NCI-H2171 (cell line): ENCODE data around the gene IGSF23.
"Not testable (repeated sequence)": the region's sequence is repeated elsewhere in the genome, so short reads cannot be mapped to it uniquely, and the experiment has no call there.

Experiments used
- DNase-seq: peaks from one replicate; lab custom pipeline; 2025; lab: John Stamatoyannopoulos, UW

Gene IGSF23

DNA sequence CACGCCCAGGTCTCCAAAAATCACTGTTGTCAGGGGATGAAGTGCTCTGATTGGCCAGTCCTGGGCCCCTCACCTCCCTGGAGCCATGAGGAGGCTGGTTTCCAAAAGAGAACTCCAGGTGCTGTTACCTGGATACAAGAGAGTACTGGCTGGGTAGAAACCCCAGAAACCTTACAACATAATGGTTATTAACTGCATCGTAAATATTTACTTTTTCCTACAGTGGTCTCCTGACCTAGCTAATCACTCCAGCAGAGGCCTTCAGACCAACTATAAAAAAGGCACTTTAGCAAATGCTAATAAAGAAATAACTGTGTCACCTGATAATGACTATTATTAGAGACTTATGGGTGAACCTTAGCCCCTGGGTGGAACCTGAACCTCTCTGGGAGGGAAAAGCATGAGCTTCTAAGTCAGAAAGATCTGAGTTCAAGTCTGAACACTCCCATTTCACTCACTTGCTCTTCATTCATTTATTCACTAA is 1.5 kb upstream of the IGSF23 start:
- no peak for DNase-seq

DNA sequence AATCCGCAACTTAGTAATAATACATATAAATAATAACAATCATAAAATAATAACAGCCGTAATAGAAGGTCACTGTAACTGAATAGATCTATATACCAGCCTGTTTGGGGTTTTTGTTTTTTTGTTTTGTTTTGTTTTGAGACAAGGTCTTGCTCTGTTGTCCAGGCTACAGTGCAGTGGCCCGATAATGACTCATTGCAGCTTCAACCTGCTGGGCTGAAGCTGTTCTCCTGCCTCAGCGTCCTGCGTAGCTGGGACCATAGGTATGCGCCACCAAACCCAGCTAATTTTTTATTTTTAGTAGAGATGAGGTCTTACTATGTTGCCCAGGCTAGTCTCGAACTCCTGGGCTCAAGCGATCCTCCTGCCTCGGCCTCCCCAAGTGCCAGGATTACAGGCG is 950 bp downstream of the IGSF23 start:
- DNase-seq = no peak

DNA sequence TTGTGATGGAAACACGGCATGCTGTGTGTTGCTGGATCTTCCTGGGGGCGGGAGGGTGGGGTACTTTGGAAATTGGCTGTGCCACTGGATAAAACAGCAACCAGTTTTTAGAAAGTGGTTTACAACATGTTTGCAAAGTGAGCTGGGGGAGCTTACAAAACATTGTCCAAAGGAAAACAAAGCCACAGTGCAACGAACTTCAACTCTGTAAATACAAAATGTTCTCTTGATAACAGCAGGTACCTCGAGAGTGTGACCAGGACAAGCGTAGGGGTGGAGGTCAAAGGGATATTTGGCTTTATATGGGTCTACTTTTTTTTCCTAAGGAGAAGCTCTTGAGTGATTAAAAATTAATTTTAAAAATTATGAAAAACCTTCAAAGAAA is 2.5 kb downstream of the IGSF23 start:
- DNase-seq = no peak

DNA sequence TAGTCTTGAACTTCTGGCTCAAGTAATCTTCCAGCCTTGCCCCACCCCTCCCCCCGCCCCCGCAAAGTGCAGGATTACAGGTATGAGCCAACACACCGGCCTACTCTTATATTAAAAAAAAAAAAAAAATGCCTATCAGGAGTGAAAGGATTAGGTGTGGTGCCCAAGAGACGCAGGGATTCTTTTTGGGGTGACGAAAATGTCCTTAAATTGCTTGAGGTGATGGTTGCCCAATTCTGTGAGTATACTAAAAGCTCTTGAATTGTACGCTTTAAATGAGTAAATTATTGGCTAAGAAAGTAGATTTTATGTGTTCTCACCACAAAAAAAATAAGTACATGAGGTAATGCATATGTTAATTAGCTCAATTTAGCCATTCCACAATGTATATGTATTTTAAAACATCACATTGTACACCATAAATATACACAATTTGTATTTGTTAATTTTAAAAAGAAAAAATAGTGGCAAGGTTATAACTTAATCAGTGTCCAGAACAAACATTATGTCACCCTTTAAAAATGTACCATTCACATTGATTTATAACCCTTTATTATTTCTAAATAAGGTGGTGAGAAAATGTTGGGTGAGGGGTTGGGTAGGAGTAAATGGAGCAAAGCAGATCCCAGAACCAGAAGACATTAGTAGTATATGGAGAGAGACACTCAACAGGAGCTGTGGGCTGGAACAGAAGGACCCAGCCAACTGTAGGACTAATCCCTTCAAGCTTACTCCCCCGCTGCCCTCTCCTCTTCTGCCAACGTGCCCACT is 3.9 kb downstream of the IGSF23 start:
- DNase-seq = no peak

DNA sequence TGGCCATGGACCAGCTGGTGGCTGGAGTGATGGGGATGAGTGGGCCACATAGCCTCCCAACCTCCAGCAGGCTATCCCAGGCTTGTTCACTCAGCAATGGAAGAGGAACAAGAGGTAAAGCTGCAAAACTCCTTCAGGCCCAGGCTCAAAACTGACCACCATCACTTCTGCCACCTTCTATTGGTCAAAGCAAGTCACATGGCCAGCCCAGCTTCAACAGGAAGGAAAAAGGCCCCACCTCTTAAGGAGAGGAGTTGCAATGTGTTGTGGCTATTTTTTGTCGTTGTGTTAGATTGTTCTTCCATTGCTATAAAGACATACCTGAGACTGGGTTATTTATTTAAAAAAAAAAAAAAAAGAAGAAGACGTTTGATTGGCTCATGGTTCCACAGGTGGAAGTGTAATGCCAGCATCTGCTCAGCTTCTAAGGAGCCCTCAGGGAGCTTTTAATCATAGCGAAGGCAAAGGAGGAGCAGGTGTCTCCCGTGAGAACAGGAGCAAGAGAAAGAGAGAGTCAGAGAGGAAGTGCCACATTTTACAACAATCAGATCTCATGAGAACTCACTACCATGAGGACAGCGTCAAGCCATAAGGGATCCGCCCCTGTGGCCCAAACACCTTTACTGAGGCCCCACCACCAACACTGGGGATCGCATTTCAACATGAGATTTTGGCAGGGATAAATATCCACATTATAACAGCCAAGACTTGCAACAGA is 5.4 kb downstream of the IGSF23 start:
- DNase-seq = no peak

DNA sequence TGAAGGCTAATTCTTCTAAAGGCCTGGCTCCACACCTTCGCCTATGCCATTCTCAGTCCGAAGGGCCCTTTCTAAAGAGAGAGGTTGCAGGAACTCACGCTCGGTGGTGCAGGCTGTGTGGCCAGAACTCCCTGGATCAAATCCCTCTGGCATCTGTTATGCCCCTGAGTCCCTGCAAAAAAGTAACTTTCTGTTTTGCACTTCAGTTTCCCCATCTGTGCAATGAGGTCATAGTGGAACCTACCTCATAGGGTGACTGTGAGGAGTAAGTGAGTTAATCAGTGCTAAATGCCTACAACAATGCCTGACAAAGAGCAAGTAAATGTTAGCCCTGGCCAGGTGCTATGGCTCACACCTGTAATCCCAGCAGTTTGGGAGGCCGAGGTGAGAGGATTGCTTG is 7.3 kb downstream of the IGSF23 start:
- DNase-seq = no peak

DNA sequence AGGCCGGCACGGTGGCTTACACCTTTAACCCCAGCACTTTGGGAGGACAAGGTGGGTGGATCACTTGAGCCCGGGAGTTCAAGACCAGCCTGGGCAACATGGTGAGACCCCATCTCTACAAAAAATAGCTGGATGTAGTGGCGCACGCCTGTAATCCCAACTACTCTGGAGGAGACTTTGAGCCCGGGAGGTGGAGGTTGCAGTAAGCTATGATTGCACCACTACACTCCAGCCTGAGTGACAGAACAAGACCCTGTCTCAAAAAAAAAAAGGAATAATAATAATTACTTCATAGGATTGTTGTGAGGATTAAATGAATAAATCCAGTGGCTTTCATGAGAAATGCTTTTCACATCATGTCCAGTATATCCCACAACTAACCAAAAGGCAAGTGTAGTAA is 8.0 kb downstream of the IGSF23 start:
- DNase-seq = no peak

DNA sequence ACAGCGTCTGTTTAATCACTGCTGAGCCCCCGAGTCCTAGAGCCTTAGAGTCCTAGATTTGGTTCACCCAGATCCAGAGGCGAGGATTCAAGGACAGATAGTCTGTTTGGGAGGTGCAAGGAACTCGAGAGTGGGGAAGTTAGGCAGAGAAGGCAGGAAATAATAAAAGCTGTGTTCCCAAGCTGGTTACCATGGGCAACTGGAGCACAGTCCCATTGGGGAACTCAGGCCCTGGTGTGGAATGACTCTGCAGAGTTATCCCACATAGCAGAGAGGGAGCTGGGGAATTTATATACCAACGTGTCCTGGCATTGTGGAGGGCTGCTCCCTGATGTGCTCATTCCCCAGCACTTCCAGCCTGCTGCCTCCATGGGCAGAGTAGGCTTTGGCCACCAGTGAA is 9.7 kb downstream of the IGSF23 start:
- DNase-seq = no peak

DNA sequence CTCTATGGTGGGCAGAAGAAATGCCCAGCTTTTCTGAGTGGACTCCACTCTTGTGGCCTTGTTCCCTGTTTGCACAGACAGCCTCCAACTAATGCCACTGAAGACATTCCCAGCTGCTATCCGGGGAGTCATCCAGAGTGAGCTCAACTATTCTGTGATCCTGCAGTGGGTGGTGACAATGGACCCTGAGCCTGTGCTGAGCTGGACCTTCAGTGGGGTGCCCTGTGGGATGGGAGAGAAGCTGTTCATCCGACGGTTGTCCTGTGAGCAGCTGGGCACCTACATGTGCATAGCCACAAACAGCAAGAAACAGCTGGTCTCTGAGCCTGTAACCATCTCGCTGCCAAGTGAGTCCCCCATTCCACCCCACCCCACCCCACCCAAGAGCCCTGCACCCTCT is 10.3 kb downstream of the IGSF23 start:
- no peak for DNase-seq

DNA sequence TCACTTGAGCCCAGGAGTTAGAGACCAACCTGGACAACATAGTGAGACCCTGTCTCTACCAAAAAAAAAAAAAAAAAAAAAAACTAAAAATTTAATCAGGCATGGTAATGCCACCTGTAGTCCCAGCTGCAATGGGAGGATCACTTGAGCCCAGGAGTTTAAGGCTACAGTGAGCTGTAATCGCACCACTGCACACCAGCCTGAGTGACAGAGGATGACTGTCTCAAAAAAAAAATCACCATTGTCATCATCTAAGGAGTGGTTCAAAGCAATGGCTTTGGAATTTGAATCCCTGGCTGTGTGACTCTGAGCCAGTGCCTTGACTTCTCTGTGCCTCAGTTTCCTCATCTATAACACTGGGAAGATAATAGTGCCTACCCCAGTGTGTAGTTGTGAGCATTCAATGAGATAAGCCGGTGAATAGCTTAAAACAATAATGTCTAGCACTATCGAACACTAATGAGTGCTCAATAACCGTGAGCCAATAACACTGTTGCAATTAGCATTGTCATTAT is 11.5 kb downstream of the IGSF23 start:
- DNase-seq = peak; percentile 13

DNA sequence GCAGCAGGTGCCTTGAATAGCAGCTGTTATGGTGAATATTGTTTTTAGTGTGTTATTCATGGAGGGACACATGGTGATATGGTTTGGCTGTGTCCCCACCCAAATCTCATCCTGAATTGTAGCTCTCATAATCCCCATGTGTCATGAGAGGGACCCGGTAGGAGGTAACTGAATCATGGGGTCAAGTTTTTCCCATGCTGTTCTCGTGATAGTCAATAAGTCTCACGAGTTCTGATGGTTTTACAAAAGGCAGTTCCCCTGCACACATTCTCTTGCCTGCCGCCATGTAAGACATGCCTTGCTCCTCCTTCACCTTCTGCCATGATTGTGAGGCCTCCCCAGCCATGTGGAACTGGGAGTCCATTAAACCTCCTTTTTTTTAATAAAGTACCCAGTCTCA is 12.3 kb downstream of the IGSF23 start:
- not testable (repeated sequence) for DNase-seq

DNA sequence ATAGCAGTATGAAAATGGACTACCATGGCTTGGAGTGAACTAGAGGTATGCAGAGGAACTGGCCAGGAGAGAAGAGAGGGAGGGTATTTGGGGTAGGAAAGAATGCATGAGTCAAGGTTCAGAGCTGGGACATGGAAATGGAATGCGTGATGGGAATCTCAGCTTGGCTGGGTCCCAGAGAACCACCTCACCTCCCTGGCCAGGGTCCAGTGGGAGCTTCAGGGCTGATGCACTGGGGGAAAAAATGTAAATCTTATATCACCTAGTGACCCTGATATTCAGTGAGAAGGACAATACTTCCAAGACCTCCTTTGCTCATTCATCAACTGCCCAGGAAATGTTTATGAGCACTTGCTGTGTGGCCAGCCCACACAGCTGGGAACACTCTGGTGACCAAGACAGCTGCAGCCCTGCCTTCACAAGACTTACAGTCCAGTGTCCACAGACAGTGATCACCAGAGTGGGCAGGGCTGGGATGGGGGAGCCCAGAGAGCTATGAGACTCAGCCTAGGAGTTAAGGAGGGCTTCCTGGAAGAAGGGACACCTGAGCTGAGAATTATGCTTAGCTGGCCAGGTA is 12.8 kb downstream of the IGSF23 start:
- no peak for DNase-seq

DNA sequence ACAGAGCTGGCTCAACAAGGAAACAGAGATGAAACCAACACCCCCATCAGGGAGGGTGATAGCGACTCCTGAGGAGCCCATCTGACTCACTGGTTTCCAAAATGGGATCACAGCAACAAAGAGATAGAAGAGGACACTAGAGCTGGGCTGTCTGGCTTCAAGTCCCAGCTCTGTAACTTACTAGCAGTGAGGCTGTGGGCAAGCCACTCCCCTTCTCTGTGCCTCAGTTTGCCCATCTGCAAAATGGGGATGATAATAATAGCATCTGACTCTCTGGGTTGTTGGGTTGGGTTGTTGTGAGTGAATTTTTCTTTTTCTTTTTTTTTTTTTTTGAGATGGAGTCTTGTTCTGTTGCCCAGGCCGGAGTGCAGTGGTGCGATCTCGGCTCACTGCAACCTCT is 14.3 kb downstream of the IGSF23 start:
- DNase-seq = no peak

DNA sequence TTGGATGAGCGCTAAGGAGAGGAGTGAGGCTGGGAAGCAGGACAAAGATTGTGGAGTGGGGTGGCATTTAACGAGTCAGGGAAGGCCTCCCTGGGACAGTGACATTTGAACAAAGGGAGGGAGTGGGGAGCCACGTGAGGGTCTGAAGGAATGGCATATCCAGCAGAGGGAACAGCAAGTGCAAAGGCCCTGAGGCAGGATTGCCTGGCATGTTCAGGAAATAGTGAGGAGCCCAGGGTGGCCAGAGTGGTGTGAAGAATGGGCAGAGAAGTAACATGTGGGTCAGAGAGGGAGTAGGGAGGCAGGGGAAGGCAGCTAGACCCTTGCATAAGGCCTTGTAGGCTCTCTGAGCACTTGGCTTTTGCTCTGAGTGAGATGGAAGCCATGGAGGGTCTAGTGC is 15.4 kb downstream of the IGSF23 start:
- no peak for DNase-seq

DNA sequence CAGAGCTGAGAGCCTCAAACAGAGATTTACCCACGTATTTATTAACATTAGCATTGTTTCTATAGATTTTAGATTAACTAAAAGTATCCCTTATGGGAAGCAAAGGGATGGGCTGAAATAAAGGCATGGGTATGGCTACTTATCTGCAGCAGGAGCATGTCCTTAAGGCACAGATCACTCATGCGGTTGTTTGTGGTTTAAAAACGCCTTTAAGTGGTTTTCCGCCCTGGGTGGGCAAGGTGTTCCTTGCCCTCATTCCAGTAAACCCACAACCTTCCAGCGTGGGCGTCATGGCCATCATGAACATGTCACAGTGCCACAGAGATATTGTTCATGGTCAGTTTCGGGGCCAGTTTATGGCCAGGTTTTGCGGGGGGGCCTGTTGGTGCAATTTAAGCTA is 18.2 kb downstream of the IGSF23 start:
- DNase-seq = not testable (repeated sequence)

DNA sequence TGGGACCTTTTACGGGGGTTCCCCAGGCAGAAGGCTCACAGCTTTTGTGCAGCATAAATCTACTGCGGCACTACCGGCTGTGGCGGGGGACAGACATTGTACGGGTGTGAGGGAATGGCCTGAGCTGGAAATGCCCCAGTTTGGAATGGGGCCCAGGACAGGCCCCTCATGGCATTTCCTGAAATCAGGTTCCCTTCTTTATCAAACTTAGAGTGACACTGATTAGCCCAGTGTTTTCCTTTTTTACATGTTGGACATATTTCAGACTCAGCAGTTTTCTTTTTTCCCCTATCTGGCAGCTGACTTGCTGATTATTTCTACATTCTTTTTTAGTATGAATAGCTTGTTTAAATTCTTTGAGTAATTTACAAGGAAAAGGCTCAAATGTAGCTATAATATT is 20.7 kb downstream of the IGSF23 start:
- not testable (repeated sequence) for DNase-seq

DNA sequence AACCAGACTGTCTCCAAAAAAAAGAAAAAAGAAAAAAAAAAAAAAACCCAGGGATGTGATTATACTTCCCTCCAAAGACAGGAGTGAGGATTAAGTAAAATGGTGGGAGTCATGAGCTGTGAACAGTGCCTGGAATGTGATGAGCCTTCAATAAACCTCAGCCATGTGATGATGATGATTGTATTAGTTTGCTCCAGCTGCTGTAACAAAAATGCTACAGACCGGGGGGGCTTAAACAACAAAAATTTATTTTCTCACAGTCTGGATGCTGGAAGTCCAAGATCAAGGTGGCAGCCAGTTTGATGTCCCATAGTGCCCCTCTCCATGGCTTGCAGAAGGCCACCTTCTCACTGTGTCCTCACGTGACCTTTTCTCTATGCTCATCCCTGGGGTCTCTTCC is 21.4 kb downstream of the IGSF23 start:
- DNase-seq = no peak

DNA sequence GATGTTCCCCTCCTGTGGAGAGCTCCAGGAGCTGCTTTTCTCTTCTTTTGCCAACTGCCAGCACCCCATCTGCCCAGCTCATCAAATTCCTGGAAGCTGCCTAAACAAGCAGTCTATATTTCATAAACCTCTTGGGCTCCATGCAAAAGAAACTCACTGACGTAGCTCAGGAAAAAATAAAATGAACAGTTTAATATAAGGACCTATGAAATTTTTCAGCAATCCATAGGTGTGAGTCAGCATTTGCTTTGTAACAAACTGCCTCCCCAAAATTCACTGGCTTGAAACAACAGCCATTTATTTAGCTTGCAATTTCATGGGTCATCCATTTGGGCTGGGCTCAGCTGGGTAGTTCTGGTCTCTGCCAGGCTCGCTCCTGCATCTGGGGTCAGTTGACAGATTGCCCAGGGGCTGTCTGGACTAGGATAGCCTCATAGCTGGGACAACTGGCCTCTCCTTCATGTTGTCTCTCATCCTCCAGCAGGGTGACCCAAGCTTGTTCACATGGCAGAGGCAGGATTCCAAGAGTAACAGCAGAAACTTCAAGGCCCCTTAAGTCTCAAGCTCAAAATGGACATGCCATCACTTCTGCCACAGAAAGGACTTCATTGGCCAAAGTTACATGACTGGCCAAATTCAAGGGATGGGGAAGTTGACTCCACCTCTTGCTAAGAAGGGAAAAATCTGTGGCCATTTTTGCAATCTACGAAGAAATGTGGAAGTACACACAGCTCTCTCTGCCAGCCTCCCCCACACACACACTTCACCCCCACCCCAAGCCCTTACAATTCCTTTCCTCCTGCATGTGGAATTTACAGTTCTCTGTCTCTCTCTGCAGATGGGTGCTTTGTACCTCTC is 22.4 kb downstream of the IGSF23 start:
- DNase-seq = no peak

DNA sequence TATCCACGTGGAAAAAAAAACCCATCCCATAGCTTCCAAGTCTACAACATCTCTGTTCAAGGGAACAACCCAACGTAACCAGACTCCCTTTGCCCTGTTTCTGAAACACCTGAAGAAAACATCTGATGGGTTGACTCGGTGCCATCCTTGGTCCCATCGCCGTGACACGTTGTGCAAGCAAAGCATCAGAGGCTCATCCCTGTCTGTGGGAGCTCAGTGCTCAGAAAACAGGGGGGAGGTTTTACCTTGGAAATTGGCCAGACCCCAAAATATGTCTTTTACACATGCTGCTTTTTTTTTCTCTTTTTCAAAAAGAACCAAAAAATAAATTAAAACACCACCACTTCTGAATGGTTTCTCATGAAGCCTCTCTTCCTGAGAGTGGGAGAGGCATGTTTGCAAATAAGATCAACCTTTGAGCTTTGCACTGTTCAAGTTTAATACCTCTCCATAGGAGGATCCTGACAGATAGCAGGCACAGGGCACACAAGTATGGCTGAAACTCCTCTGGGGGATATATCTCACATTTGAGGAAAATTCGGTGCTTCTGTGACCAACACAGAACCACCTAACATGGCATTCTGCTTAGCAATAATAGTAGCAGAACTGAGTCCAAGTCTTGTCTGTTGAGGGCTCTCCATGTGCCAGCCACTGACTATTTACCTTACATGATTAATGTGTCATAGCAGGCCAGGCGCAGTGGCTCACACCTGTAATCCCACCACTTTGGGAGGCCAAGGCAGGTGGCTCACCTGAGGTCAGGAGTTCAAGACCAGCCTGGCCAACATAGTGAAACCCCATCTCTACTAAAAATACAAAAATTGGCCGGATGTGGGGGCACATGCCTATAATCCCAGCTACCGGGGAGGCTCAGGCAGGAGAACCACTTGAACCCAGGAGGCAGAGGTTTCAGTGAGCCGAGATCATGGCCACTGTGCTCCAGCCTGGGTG is 23.4 kb downstream of the IGSF23 start:
- DNase-seq = no peak

DNA sequence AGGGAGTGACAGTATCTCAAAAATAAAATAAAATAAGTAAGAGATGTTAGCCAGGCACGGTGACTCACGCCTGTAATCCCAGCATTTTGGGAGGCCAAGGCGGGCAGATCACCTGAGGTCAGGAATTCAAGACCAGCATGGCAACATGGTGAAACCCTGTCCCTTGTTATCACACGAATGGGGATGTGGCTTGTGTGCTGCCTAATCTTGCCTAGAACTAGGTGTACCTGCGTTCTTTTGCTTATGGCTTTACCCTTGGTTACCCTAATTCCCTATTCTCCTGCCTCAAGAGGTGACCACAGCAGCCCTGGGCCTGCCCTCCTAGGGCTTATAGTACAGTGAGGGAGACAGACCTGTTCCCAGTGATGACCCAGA is 24.0 kb downstream of the IGSF23 start:
- no peak for DNase-seq

DNA sequence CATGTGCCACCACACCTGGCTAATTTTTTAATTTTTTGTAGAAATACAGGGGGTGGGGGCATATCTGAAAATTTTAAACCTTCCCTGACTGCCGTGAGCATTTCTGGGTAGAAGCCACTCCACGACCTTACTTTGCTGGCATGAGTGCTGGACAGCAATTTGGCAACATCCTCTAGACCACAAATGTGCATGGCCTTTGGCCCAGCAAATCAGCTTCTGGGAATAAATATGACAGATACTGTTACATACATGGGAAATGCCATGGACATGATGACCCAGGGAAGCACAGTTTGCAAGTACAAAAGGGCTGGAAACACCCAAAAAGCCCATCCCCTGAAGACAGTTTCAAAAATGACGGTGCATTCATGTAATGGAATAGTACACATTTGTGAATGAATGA is 27.2 kb downstream of the IGSF23 start:
- no peak for DNase-seq
